ENCODE measurements around the gene RBFOX2.
"Not testable (repeated sequence)": the region's sequence is repeated elsewhere in the genome, so short reads cannot be mapped to it uniquely, and the experiment has no call there.

RBFOX2 gene

DNA sequence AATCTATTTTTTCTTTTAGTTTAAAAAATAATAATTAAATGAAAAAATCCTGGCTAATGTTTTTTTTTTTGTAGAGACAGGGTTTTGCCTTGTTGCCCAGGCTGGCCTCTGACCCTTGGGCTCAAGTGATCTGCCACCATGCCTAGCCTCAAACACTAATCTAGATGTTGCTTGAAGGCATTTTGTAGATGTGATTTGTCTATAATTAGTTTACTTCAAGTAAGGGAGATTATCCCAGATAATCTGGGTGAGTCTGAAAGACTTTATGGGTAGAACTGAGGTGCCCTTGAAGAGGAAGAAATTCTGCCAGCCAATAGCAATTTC, 38.6 kb upstream of the RBFOX2 start:
- Histone ChIP-seq H3K9me3 (ENCODE audit: low read depth, low read length) (no peaks in the 10 kb centered on the region), H3K36me3 (ENCODE audit: insufficient read depth, low read length) (no peaks in the 10 kb centered on the region), H3K27ac (no peak overlapping the region), H3K9ac (ENCODE audit: insufficient read length) (no peak overlapping the region), H3K4me3 (no peak overlapping the region)
- DNase-seq (ENCODE audit: low read depth, low spot score), result no peak
- TF ChIP-seq POLR2AphosphoS5 (IDR thresholded peaks at IDR 0.05; ENCODE audit: borderline replicate concordance, low read depth, low read length), result no peak
- TF ChIP-seq EZH2 (IDR thresholded peaks at IDR 0.05), result no peak
- no peak for TF ChIP-seq FOXP2 (optimal IDR thresholded peaks at IDR 0.05; ENCODE audit: control extremely low read depth, extremely low read length, insufficient read depth)

DNA sequence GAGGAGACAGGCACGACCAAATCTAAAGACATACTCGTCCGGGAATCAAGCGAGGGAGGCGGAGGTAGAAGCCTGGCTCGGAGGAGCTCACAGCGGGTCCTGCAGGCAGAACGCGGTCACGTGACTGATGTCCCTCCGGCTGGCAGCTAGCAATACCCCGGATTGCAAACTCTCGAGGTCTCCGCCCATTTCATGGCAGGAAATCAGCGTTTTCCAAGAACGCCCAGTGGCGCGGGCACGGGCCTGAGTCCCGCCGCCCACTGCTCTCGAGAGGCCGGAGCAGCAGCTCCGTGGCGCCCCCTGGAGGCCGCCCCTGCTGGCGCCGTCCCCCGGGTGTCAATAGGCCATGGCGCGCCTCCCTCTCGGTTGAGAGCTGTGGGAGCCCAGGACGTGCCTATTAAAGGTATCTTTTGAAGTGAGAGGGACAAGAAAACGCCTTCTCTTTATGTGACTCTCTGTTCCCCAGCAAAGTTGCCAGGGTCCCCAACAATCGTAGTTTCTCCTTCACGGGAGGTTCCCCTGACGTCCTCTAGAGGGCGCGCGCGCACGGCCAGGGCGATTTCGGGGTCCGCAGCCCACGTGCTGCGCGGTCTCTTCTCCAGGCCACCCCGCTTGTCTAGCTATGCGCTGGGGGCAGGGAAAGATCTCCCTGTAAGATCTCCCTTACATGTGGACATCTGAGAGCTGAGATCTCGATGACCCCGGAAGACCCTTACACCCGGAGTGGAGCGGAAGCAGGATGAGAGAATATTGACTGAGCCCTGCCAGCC, 37.3 kb upstream of the RBFOX2 start:
- Histone ChIP-seq H3K4me3 (peak overlapping the region; percentile 81), H3K27ac (peak overlapping the region; percentile 65; the same call in 1 of the 2 replicates), H3K9ac (ENCODE audit: insufficient read length) (peak overlapping the region; percentile 83), H3K36me3 (ENCODE audit: insufficient read depth, low read length) (no peaks in the 10 kb centered on the region), H3K9me3 (ENCODE audit: low read depth, low read length) (no peaks in the 10 kb centered on the region)
- TF ChIP-seq POLR2AphosphoS5 (IDR thresholded peaks at IDR 0.05; ENCODE audit: borderline replicate concordance, low read depth, low read length) (no peak; the same call in 1 of the 2 replicates), EZH2 (IDR thresholded peaks at IDR 0.05) (no peak), FOXP2 (optimal IDR thresholded peaks at IDR 0.05; ENCODE audit: control extremely low read depth, extremely low read length, insufficient read depth) (no peak)
- peak; percentile 35 for DNase-seq (ENCODE audit: low read depth, low spot score)

DNA sequence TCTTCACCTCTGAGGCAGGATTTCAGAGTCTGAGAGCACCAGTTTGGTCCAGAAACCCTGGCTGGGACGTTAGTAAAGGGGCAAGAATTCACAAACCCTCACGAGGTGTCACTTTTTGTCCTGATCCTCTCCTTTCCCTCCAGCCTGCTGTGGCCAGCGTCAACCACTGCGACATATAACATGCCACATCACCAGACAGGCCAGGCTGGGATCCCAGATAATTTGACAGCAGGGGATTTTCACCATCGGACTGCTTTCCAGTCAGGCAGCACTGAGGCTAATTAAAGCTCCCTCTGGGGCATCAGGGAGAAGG, 36.8 kb upstream of the RBFOX2 start:
- TF ChIP-seq EZH2 (IDR thresholded peaks at IDR 0.05), result no peak
- TF ChIP-seq FOXP2 (optimal IDR thresholded peaks at IDR 0.05; ENCODE audit: control extremely low read depth, extremely low read length, insufficient read depth), result no peak
- TF ChIP-seq POLR2AphosphoS5 (IDR thresholded peaks at IDR 0.05; ENCODE audit: borderline replicate concordance, low read depth, low read length), result no peak
- H3K36me3 ChIP-seq (ENCODE audit: insufficient read depth, low read length), result no peaks in the 10 kb centered on the region
- H3K9ac ChIP-seq (ENCODE audit: insufficient read length), result peak overlapping the region; percentile 83
- peak overlapping the region; percentile 81 for H3K4me3 ChIP-seq
- no peak for DNase-seq (ENCODE audit: low read depth, low spot score)
- peak overlapping the region; percentile 65; the same call in 1 of the 2 replicates for H3K27ac ChIP-seq
- no peaks in the 10 kb centered on the region for H3K9me3 ChIP-seq (ENCODE audit: low read depth, low read length)

- TF ChIP-seq EZH2 (IDR thresholded peaks at IDR 0.05), result no peak
- TF ChIP-seq FOXP2 (optimal IDR thresholded peaks at IDR 0.05; ENCODE audit: control extremely low read depth, extremely low read length, insufficient read depth), result no peak
- TF ChIP-seq POLR2AphosphoS5 (IDR thresholded peaks at IDR 0.05; ENCODE audit: borderline replicate concordance, low read depth, low read length), result no peak
- DNase-seq (ENCODE audit: low read depth, low spot score), result no peak
- H3K4me3 ChIP-seq, result no peak overlapping the region
- no peaks in the 10 kb centered on the region for H3K9me3 ChIP-seq (ENCODE audit: low read depth, low read length)
- H3K27ac ChIP-seq, result no peak overlapping the region
- no peak overlapping the region for H3K9ac ChIP-seq (ENCODE audit: insufficient read length)
- no peaks in the 10 kb centered on the region for H3K36me3 ChIP-seq (ENCODE audit: insufficient read depth, low read length)
These were observed 35.7 kb upstream of the RBFOX2 start for GRCh38 chr22:36064358-36064757.

- no peak for DNase-seq (ENCODE audit: low read depth, low spot score)
- Histone ChIP-seq H3K27ac (no peak overlapping the region), H3K9me3 (ENCODE audit: low read depth, low read length) (no peaks in the 10 kb centered on the region), H3K9ac (ENCODE audit: insufficient read length) (no peak overlapping the region), H3K36me3 (ENCODE audit: insufficient read depth, low read length) (no peaks in the 10 kb centered on the region), H3K4me3 (no peak overlapping the region)
- TF ChIP-seq EZH2 (IDR thresholded peaks at IDR 0.05) (no peak), FOXP2 (optimal IDR thresholded peaks at IDR 0.05; ENCODE audit: control extremely low read depth, extremely low read length, insufficient read depth) (no peak), POLR2AphosphoS5 (IDR thresholded peaks at IDR 0.05; ENCODE audit: borderline replicate concordance, low read depth, low read length) (no peak)
These were observed 28.4 kb upstream of the RBFOX2 start for GRCh38 chr22:36056980-36057379.

GRCh38 chr22:36055376-36056295, 27.0 kb upstream of the RBFOX2 start:
- H3K9ac ChIP-seq (ENCODE audit: insufficient read length), result no peak overlapping the region
- no peaks in the 10 kb centered on the region for H3K36me3 ChIP-seq (ENCODE audit: insufficient read depth, low read length)
- no peaks in the 10 kb centered on the region for H3K9me3 ChIP-seq (ENCODE audit: low read depth, low read length)
- no peak for DNase-seq (ENCODE audit: low read depth, low spot score)
- TF ChIP-seq EZH2 (IDR thresholded peaks at IDR 0.05) (no peak), FOXP2 (optimal IDR thresholded peaks at IDR 0.05; ENCODE audit: control extremely low read depth, extremely low read length, insufficient read depth) (no peak), POLR2AphosphoS5 (IDR thresholded peaks at IDR 0.05; ENCODE audit: borderline replicate concordance, low read depth, low read length) (no peak)
- H3K27ac ChIP-seq, result no peak overlapping the region
- H3K4me3 ChIP-seq, result no peak overlapping the region

DNA sequence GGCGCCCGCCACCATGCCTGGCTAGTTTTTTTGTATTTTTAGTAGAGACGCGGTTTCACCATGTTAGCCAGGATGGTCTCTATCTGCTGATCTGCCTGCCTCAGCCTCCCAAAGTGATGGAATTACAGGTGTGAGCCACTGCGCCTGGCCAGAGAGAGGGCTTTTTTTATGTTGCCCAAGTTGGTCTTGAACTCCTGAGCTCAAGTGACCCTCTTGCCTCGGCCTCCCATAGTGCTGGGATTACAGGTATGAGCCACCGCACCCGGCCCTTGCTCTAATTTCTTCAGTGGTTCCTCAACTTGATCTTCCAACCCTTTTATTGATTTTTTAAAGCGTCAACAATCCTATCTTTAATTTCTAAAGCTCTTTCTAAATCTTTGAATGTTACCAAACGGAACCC, 25.8 kb upstream of the RBFOX2 start:
- not testable (repeated sequence) for H3K36me3 ChIP-seq (ENCODE audit: insufficient read depth, low read length); DNase-seq (ENCODE audit: low read depth, low spot score); H3K9ac ChIP-seq (ENCODE audit: insufficient read length); H3K9me3 ChIP-seq (ENCODE audit: low read depth, low read length); H3K4me3 ChIP-seq; H3K27ac ChIP-seq

GRCh38 chr22:36053242-36054147, 24.9 kb upstream of the RBFOX2 start:
- H3K9ac ChIP-seq (ENCODE audit: insufficient read length), result no peak overlapping the region
- H3K27ac ChIP-seq, result no peak overlapping the region
- H3K9me3 ChIP-seq (ENCODE audit: low read depth, low read length), result no peaks in the 10 kb centered on the region
- H3K4me3 ChIP-seq, result no peak overlapping the region
- H3K36me3 ChIP-seq (ENCODE audit: insufficient read depth, low read length), result no peaks in the 10 kb centered on the region
- no peak for TF ChIP-seq EZH2 (IDR thresholded peaks at IDR 0.05)
- TF ChIP-seq POLR2AphosphoS5 (IDR thresholded peaks at IDR 0.05; ENCODE audit: borderline replicate concordance, low read depth, low read length), result no peak
- no peak for TF ChIP-seq FOXP2 (optimal IDR thresholded peaks at IDR 0.05; ENCODE audit: control extremely low read depth, extremely low read length, insufficient read depth)
- DNase-seq (ENCODE audit: low read depth, low spot score), result no peak

Measured in SK-N-MC (cell line).